A204.1 (cell line): ENCODE results near the gene UNC13D.
"Not testable (repeated sequence)": the region's sequence is repeated elsewhere in the genome, so short reads cannot be mapped to it uniquely, and the experiment has no call there.

Experiments
- FAIRE-seq: peaks from 2 replicates; lab custom pipeline; 2012; peaks lifted over from hg19 to GRCh38; lab: Jason Lieb, UNC

Gene UNC13D

GRCh38 chr17:75820094-75821080 is 23.8 kb downstream of the UNC13D start:
- no peak for FAIRE-seq

DNA sequence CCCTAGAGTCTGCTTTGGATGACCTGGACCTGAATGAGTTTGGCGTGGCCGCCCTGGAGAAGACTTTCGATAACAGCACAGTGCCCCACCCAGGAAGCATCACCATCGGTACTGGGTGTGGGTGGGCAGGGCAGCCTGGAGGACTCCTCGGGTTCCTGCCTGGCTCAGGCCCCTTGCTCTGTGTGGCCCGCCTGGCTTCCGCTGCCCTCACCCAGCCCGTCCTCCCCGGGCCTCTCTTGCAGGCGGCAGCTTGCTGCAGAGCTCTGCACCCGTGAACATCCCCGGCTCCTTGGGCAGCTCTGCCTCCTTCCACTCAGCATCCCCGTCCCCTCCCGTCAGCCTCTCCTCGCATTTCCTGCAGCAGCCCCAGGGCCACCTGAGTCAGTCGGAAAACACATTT is 24.5 kb downstream of the UNC13D start:
- FAIRE-seq: no peak

- no peak for FAIRE-seq
Measured at GRCh38 chr17:75819116-75819515, 25.1 kb downstream of the UNC13D start.

DNA sequence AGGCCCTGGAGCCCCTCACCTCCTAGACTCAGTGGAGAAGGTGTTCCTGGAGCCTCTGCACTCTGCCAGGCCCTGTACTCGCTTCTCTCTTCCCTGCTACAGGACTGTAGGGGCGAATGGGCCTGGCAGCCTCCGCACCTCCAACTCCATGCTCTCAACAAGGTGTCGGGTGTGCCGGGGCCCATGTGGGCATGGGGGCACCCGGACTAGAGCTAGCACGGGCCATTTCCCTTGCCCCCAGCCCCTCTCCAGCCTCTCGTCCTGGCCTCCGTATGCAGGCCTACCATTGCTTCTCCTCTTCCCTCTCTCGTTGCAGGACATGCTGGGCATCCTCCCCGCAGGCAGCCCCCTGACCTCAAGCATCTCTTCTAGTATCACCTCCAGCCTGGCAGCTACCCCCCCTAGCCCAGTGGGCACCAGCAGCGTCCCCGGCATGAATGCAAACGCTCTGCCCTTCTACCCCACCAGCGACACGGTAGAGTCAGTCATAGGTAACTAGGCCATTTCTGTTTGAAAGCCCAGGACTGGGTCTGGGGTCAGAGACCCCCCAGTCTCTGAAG is 25.8 kb downstream of the UNC13D start:
- FAIRE-seq: no peak

- FAIRE-seq: no peak
Measured at GRCh38 chr17:75817571-75817970, 26.6 kb downstream of the UNC13D start.

GRCh38 chr17:75816693-75817092 is 27.5 kb downstream of the UNC13D start:
- FAIRE-seq: no peak

- no peak for FAIRE-seq
Measured at GRCh38 chr17:75815399-75815798, 28.8 kb downstream of the UNC13D start.

GRCh38 chr17:75814900-75815373 is 29.3 kb downstream of the UNC13D start:
- FAIRE-seq: no peak

- FAIRE-seq: no peak
Measured at GRCh38 chr17:75814021-75814395, 30.2 kb downstream of the UNC13D start.

GRCh38 chr17:75813081-75814020 is 30.9 kb downstream of the UNC13D start:
- no peak for FAIRE-seq

GRCh38 chr17:75812096-75813013 is 31.8 kb downstream of the UNC13D start:
- FAIRE-seq: no peak

DNA sequence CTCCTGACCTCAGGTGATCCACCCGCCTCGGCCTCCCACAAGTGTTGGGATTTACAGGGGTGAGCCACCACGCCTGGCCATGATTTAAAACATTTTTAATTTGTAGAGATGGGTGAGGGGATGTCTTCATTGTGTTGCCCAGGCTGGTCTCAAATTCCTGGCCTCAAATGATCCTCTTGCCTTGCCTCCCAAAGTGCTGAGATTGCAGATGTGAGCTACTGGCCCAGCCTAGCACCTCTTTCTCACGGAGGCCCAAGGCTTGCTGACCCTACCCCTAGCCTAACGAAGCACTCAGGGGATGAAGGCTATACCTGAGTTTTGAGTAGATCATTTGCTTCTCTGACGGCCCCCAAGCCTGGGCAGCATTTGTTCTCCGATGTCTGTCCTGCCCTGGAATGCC is 33.0 kb downstream of the UNC13D start:
- FAIRE-seq: no peak

- FAIRE-seq: not testable (repeated sequence)
Measured at GRCh38 chr17:75810756-75811155, 33.4 kb downstream of the UNC13D start.

DNA sequence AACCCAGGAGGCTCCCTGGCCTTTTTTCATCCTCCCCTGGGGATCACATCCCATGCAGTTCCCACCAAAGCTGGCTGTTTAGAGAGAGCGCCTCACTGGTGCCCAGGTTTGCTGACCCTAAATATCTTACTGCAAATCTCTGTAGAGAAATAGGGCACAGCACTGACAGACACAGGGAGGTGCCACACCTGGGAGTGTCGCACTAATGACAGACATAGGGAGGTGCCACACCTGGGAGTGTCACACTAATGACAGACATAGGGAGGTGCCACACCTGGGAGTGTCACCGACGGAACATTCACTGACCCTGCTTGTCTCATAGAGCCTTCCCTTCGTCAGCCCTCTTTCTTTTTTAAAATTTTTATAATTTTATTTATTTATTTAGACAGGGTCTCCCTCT is 34.0 kb downstream of the UNC13D start:
- no peak for FAIRE-seq

DNA sequence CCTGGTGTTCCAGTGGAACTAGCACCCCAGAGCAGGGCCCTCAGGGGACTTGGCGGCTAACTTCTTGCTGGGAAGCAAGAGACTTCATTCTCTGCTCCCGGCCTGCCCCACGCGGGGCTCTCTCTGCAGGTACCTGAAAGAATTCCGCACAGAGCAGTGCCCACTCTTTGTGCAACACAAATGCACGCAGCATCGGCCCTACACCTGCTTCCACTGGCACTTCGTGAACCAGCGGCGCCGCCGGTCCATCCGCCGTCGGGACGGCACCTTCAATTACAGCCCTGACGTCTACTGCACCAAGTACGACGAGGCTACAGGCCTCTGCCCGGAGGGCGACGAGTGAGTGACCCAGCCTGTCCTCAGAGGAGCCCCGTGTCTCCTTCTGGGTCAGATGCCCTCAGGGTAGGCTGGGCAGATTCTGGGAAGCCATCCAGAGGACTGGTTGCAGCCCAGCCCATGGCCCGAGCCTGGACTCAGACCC is 34.5 kb downstream of the UNC13D start:
- FAIRE-seq: no peak

- FAIRE-seq: no peak
Measured at GRCh38 chr17:75808905-75809621, 35.1 kb downstream of the UNC13D start.

DNA sequence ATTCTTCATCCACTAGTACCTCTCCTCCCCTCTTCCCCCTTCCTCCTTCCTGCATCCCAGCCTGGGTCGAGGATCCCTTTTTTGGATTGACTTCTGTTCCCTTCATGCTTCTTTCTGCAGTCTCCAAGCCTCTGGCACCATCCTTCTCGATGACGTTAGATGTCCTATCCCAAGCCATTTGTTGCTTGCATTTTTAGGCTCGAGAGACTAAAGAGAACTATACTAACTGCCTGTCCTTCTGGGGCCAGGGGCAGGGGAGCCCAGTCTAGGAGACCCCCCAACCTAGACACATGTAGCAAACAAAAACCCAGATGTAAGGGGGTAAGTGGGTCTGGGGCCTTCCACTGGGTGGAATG is 35.7 kb downstream of the UNC13D start:
- FAIRE-seq: no peak

DNA sequence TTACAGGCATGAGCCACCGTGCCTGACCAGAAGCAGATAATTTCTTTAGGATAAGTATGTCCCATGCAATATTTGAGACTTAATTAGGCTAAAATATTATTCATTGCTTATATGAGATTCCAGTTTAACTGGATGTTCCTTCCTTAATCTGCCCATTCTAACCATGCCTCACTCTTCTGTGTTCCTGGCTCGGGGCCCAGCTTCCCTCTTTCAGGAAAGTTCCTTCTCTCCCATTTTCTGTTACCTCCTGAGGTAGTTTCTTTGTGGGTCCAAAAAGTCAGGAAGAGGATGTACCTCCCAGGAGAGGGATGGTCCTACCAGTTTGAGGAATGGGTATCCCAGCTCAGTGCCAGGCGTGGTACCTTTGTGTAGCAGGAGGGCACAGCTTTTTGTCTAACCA is 36.3 kb downstream of the UNC13D start:
- FAIRE-seq: no peak

GRCh38 chr17:75806822-75807500 is 37.2 kb downstream of the UNC13D start:
- no peak for FAIRE-seq

GRCh38 chr17:75803883-75804282 is 40.3 kb downstream of the UNC13D start:
- no peak for FAIRE-seq
